Activated naive CD4-positive, alpha-beta T cell treated with anti-CD3 and anti-CD28 coated beads, Interleukin-2, amount 10 ng/mL, durations not matched to agents 7 days and 5 days (primary cell): ENCODE data around the gene SOCS2.

Source experiments
- CTCF ChIA-PET: fragments of 350-600 bp; sonication (Branson Sonifier 250); formaldehyde crosslinking; loops from one replicate; lab custom pipeline; 2021; ENCODE audit warnings: antibody characterized with exemption; lab: Charles Lee
- DNase-seq: peaks from one replicate; pipeline ENCODE4 v3.0.0-alpha.2; 2020
- H3K27ac Mint-ChIP-seq: one replicate; pipeline ENCODE4 v1.8.0; 2021; ENCODE audit warnings: mild to moderate bottlenecking, moderate library complexity, mixed read lengths
- H3K27me3 Mint-ChIP-seq: one replicate; pipeline ENCODE4 v1.8.0; 2021; ENCODE audit warnings: mild to moderate bottlenecking, mixed read lengths
- H3K36me3 Mint-ChIP-seq: one replicate; pipeline ENCODE4 v1.8.0; 2021; ENCODE audit warnings: mixed read lengths
- H3K4me1 Mint-ChIP-seq: one replicate; pipeline ENCODE4 v1.8.0; 2021; ENCODE audit warnings: mixed read lengths
- H3K4me3 Mint-ChIP-seq: one replicate; pipeline ENCODE4 v1.8.0; 2021; ENCODE audit warnings: mild to moderate bottlenecking, moderate library complexity, mixed read lengths
- H3K9me3 Mint-ChIP-seq: one replicate; pipeline ENCODE4 v1.8.0; 2021; ENCODE audit warnings: mixed read lengths

Gene SOCS2

DNA sequence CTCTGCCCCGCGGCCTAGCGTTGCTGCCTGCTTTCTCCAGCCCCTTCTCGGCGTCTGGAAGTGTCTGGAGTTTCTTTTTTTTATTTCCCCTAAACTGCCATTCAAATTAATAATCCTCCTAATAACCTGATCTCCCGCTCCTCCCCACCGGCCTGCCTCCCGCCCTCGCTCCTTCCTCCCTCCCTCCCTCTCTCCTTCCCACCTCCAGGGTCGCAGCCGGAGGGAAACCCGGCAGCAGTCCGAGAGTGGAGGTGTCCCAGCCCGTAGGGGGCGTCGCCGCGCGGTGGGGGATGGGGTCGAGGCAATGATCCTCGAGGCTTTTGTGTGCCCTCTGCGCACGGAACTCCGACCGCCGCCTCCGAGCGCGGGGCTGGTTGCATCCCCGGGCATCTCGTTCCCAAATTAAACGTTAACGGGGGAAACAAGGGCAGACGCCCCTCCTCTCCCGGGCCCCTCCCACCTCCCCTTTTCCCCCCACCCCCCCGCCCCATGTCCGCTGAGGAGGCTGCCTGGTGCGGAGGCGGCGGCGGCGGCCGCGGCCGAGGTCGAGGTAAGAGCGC lies 1.0 kb upstream of the SOCS2 start:
- peak overlapping the region; percentile 81 for H3K4me3 Mint-ChIP-seq
- H3K36me3 Mint-ChIP-seq, result peaks cover 55% of the 10 kb centered on the region
- H3K9me3 Mint-ChIP-seq, result no peaks in the 10 kb centered on the region
- H3K27ac Mint-ChIP-seq, result peak overlapping the region; percentile 90
- DNase-seq, result peak; percentile 86
- H3K27me3 Mint-ChIP-seq, result peaks cover 18% of the 10 kb centered on the region
- H3K4me1 Mint-ChIP-seq, result peaks cover 50% of the 10 kb centered on the region
- CTCF ChIA-PET, result interaction anchor here (0.6 to 9.4 kb wide), 6 partner anchors 8 to 852 kb away, joined by 3 to 114 read pairs (median 4); no protein-coding TSS in a partner anchor

GRCh38 chr12:93572712-93573551 lies 457 bp downstream of the SOCS2 start:
- peak; percentile 54 for DNase-seq
- no peaks in the 10 kb centered on the region for H3K9me3 Mint-ChIP-seq
- CTCF ChIA-PET, result interaction anchor here (0.7 to 9.4 kb wide), 6 partner anchors 68 to 528 kb away, joined by 3 to 114 read pairs (median 4); no protein-coding TSS in a partner anchor
- H3K27me3 Mint-ChIP-seq, result peaks cover 18% of the 10 kb centered on the region
- H3K4me3 Mint-ChIP-seq, result peak overlapping the region; percentile 91
- H3K4me1 Mint-ChIP-seq, result peaks cover 62% of the 10 kb centered on the region
- peaks cover 57% of the 10 kb centered on the region for H3K36me3 Mint-ChIP-seq
- H3K27ac Mint-ChIP-seq, result peak overlapping the region; percentile 90

DNA sequence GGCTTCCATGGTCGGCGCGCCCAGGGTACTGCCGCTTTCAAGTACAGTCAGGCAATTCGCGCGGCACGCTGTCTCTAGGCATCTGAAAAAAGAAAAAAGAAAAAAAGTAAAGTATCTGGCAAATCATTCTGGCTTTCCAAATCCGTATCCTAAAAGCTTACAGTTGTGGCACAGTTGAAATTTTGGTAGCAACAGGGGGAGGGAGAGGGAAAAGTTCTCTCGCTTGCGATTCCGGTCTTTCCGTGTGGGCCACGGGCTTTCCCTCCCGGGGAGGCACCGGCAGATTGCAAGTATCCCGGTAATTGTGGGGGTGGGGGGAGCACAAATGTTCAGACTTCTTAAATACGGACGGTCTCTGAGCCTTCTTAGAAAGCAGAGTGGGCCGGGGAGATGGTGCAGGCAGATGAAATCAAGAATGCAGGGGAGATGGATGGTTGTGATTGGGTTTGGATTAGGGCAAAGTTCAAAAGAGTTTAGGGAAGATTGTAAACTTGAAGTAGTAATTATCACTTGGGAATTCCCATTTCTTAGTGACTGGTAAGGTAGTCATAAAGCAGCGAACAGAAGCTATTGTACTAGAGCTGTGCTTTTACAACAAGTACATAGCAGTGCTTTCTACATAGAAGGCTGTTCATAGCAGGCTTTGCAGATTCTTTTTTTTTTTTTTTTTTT lies 1.2 kb downstream of the SOCS2 start:
- H3K27ac Mint-ChIP-seq, result peak overlapping the region; percentile 90
- H3K4me3 Mint-ChIP-seq, result peak overlapping the region; percentile 91
- CTCF ChIA-PET, result interaction anchor here (1.5 to 9.4 kb wide), 2 partner anchors 88 to 528 kb away, joined by 3 to 114 read pairs; no protein-coding TSS in a partner anchor
- H3K36me3 Mint-ChIP-seq, result peaks cover 62% of the 10 kb centered on the region
- DNase-seq, result peak; percentile 28
- H3K9me3 Mint-ChIP-seq, result no peaks in the 10 kb centered on the region
- H3K27me3 Mint-ChIP-seq, result peaks cover 18% of the 10 kb centered on the region
- H3K4me1 Mint-ChIP-seq, result peaks cover 62% of the 10 kb centered on the region

DNA sequence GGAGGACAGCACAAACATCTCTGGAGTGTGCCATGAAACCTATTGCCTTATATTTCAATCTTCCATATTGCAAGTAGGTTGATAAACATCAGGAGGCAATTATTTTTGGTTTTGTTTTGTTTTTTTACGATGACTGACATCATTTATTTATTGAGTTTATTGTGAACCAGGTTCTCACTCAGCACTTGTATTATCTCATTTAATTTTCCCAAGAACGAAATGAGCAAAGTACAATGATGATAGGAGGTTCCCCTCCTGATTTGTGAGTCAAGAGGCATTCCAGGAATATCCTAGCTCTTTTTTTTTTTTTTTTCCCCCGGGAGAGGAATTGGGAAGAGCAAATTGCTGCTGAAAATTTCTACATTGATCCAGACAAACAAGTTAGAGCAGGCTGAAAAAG lies 4.7 kb downstream of the SOCS2 start:
- DNase-seq, result no peak
- Mint-ChIP-seq H3K4me3 (peak overlapping the region; percentile 34), H3K36me3 (peaks cover 94% of the 10 kb centered on the region), H3K4me1 (peaks cover 81% of the 10 kb centered on the region), H3K27me3 (peaks cover 16% of the 10 kb centered on the region), H3K27ac (peak overlapping the region; percentile 19), H3K9me3 (no peaks in the 10 kb centered on the region)
- CTCF ChIA-PET, result interaction anchor here (0.8 kb wide), 1 partner anchor 13 kb away, joined by 4 read pairs; no protein-coding TSS in a partner anchor

DNA sequence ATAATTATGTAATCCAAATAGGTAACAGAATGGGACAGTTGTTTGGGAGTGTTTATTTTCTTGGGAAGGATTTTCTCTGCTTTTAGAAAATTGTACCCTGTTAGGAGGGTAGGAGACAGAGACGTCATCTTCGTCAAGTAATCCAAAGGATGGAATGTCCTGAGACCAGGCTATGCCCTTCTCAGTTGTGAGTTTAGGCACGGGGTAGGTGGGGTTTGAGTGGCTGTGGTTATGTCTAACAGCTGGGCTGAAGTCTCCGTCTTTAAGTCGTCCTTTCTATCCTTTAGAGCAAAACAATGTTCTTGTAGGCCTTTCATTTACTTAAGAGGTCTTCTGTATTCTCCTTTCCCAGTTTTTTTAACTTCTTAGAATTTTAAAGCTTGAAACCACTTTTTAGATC lies 5.7 kb downstream of the SOCS2 start:
- CTCF ChIA-PET, result no interaction called here
- H3K9me3 Mint-ChIP-seq, result no peaks in the 10 kb centered on the region
- no peak overlapping the region for H3K27ac Mint-ChIP-seq
- H3K4me1 Mint-ChIP-seq, result peaks cover 79% of the 10 kb centered on the region
- peaks cover 93% of the 10 kb centered on the region for H3K36me3 Mint-ChIP-seq
- no peak overlapping the region for H3K4me3 Mint-ChIP-seq
- peaks cover 6% of the 10 kb centered on the region for H3K27me3 Mint-ChIP-seq
- DNase-seq, result no peak

GRCh38 chr12:93580682-93581081 lies 8.2 kb downstream of the SOCS2 start:
- Mint-ChIP-seq H3K4me3 (no peak overlapping the region), H3K36me3 (peaks cover 95% of the 10 kb centered on the region), H3K4me1 (peaks cover 66% of the 10 kb centered on the region), H3K9me3 (no peaks in the 10 kb centered on the region), H3K27ac (no peak overlapping the region), H3K27me3 (no peaks in the 10 kb centered on the region)
- CTCF ChIA-PET, result interaction anchor here (2.1 kb wide), 1 partner anchor 522 kb away, joined by 6 read pairs; no protein-coding TSS in a partner anchor
- no peak for DNase-seq

- H3K4me1 Mint-ChIP-seq, result peaks cover 60% of the 10 kb centered on the region
- no peak overlapping the region for H3K27ac Mint-ChIP-seq
- DNase-seq, result no peak
- CTCF ChIA-PET, result interaction anchor here (2.1 kb wide), 1 partner anchor 521 kb away, joined by 6 read pairs; no protein-coding TSS in a partner anchor
- H3K9me3 Mint-ChIP-seq, result no peaks in the 10 kb centered on the region
- no peaks in the 10 kb centered on the region for H3K27me3 Mint-ChIP-seq
- H3K36me3 Mint-ChIP-seq, result peaks cover 91% of the 10 kb centered on the region
- no peak overlapping the region for H3K4me3 Mint-ChIP-seq
Measured at GRCh38 chr12:93581370-93581769, 8.9 kb downstream of the SOCS2 start.

GRCh38 chr12:93582351-93582750 lies 9.9 kb downstream of the SOCS2 start:
- no peaks in the 10 kb centered on the region for H3K27me3 Mint-ChIP-seq
- CTCF ChIA-PET, result no interaction called here
- DNase-seq, result no peak
- H3K9me3 Mint-ChIP-seq, result peaks cover 1% of the 10 kb centered on the region
- H3K4me1 Mint-ChIP-seq, result peaks cover 56% of the 10 kb centered on the region
- peaks cover 84% of the 10 kb centered on the region for H3K36me3 Mint-ChIP-seq
- H3K4me3 Mint-ChIP-seq, result no peak overlapping the region
- H3K27ac Mint-ChIP-seq, result no peak overlapping the region

DNA sequence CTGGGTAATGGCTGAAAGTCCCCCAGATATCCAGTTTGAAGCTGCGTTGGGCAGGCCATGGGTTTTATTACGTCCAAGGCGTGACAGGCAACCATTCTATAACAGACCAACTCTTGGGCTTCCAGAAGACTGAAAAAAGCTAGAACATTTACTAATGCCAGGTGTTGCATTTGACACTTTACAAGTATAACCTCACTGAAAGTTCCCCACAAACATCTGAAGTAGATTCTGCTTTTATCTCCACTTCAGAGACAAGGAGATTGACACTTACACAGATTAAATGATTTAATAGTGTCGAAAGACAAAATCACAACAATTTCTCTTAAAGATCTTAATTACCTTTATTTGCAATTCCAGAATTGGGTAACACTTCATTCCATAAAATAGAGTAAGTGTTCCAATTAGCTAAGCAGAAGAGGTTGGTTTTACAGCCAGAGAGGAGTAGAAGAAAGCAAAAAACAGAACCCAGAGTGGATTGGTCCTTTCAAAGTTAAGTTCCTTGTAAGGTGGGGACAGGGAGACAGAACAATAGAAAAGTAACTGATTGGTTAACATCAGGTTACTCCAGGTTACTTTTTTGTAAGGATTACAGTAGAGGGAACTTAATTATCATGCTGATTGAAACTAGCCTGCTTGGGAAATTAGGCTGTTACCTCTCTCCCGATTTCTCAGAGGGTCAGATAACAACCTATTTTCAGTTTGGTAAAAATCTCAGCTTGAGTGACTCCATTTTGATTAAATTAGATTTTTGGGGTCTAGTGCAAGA lies 11.3 kb downstream of the SOCS2 start:
- H3K27me3 Mint-ChIP-seq, result peaks cover 1% of the 10 kb centered on the region
- H3K27ac Mint-ChIP-seq, result no peak overlapping the region
- peaks cover 1% of the 10 kb centered on the region for H3K9me3 Mint-ChIP-seq
- H3K36me3 Mint-ChIP-seq, result peaks cover 74% of the 10 kb centered on the region
- H3K4me1 Mint-ChIP-seq, result peaks cover 52% of the 10 kb centered on the region
- DNase-seq, result no peak
- CTCF ChIA-PET, result interaction anchor here (0.8 kb wide), 1 partner anchor 517 kb away, joined by 4 read pairs; no protein-coding TSS in a partner anchor
- H3K4me3 Mint-ChIP-seq, result no peak overlapping the region

DNA sequence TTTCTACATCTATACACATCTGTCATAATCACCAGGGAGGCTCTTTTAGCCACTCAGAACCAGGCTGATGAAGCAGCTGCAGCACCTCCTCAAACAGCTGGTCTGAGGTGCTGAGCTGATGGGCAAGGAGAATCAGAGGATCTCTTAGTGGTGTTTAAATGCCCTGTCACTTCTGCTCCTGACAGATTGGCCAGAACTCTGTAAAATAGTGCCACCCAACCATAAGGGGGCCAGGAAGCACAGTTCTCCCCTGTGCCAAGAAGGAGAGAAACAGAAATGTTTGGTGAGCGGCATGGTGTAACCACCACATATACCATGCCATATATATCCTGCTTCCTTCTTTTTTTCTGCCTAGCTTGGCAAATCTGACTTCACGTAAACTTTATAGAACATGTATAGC lies 12.8 kb downstream of the SOCS2 start:
- no peak for DNase-seq
- Mint-ChIP-seq H3K4me1 (peaks cover 53% of the 10 kb centered on the region), H3K4me3 (no peak overlapping the region), H3K27me3 (peaks cover 12% of the 10 kb centered on the region), H3K9me3 (peaks cover 1% of the 10 kb centered on the region), H3K27ac (no peak overlapping the region), H3K36me3 (peaks cover 65% of the 10 kb centered on the region)
- CTCF ChIA-PET, result no interaction called here

- H3K4me3 Mint-ChIP-seq, result no peak overlapping the region
- peak; percentile 33 for DNase-seq
- peaks cover 58% of the 10 kb centered on the region for H3K4me1 Mint-ChIP-seq
- peaks cover 47% of the 10 kb centered on the region for H3K36me3 Mint-ChIP-seq
- H3K27me3 Mint-ChIP-seq, result peaks cover 27% of the 10 kb centered on the region
- H3K9me3 Mint-ChIP-seq, result peaks cover 1% of the 10 kb centered on the region
- H3K27ac Mint-ChIP-seq, result peak overlapping the region; percentile 15
- CTCF ChIA-PET, result interaction anchor here (0.6 kb wide), 1 partner anchor 251 kb away, joined by 3 read pairs; no protein-coding TSS in a partner anchor
Measured at GRCh38 chr12:93587611-93588010, 15.1 kb downstream of the SOCS2 start.

- CTCF ChIA-PET, result interaction anchor here (0.6 to 2.6 kb wide), 3 partner anchors 24 to 674 kb away, joined by 3 to 14 read pairs (median 3); no protein-coding TSS in a partner anchor
- Mint-ChIP-seq H3K36me3 (peaks cover 34% of the 10 kb centered on the region), H3K9me3 (peaks cover 1% of the 10 kb centered on the region), H3K27ac (no peak overlapping the region), H3K4me1 (peaks cover 60% of the 10 kb centered on the region), H3K4me3 (no peak overlapping the region), H3K27me3 (peaks cover 40% of the 10 kb centered on the region)
- no peak for DNase-seq
Measured at GRCh38 chr12:93589081-93589480, 16.6 kb downstream of the SOCS2 start.

DNA sequence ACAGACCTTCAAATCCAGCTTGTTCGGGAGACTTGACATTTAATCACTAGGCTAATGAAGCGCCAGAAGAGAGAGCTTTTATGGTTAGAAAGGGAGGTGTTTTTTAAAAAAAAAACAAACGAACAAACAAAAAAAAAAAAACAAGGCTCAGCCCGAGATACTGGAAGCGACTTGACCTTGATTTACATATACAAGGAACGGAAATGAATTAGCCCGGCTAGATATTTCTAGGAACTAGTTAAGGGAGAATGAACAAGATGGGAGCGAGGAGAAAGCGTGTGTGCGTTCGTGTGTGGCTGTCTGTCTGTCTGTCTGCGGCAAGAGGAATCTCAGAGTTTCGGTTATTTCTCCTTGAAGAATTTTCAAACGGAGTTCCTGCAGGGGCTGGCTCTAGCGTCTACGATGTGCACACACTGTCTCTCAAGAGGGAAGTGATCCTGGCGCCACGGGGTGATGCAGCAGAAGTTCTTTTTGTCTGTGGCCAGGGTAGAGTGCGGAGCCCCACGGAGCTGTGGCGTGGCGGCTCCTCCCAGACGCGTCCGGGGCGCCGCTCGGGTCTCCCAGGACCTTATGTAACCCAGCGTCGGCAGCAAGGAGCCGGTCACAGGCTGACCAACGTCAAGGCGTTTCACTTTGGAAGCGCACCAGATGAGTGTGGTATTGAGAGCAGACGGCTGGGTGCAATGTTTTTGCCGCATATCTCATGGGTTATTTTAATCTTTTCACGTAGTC lies 18.8 kb downstream of the SOCS2 start:
- H3K4me1 Mint-ChIP-seq, result peaks cover 67% of the 10 kb centered on the region
- H3K36me3 Mint-ChIP-seq, result peaks cover 19% of the 10 kb centered on the region
- DNase-seq, result peak; percentile 65
- peaks cover 1% of the 10 kb centered on the region for H3K9me3 Mint-ChIP-seq
- peaks cover 46% of the 10 kb centered on the region for H3K27me3 Mint-ChIP-seq
- CTCF ChIA-PET, result interaction anchor here (1.0 to 2.6 kb wide), 4 partner anchors 14 to 510 kb away, joined by 3 to 14 read pairs (median 4); no protein-coding TSS in a partner anchor
- H3K27ac Mint-ChIP-seq, result peak overlapping the region; percentile 67
- H3K4me3 Mint-ChIP-seq, result peak overlapping the region; percentile 90
